AG04450 (cell line): ENCODE results near the gene FSTL5. TPM values are rescaled to one million over a fixed set of nuclear protein-coding genes. Genes with fewer than 3 reads are reported as not detected.

ENCODE experiments used
- CTCF ChIA-PET: fragments of 300-600, 350-600 bp; formaldehyde crosslinking; extraction: SDS; loops from one replicate; lab custom pipeline; 2022; ENCODE audit warnings: antibody characterized with exemption, inconsistent platforms; lab: Charles Lee
- POLR2A ChIA-PET: fragments of 350-600 bp; formaldehyde crosslinking; extraction: SDS; loops from one replicate; lab custom pipeline; 2021; ENCODE audit warnings: antibody characterized with exemption, inconsistent platforms; lab: Yijun Ruan, JAX
- DNase-seq: peaks from one replicate; pipeline ENCODE4 v3.0.0-alpha.2; 2011; ENCODE audit warnings: low read depth, low spot score
- H3K27ac ChIP-seq: one replicate; pipeline ENCODE4 v1.5.1; 2012; ENCODE audit warnings: low read depth, low read length, control low read depth
- H3K27me3 ChIP-seq: one replicate; pipeline ENCODE4 v1.6.0; 2012; ENCODE audit warnings: low read length; ENCODE audit not compliant: control insufficient read depth, insufficient read depth
- H3K4me3 ChIP-seq: 2 replicates; pipeline ENCODE4 v1.5.1; 2011; ENCODE audit warnings: mild to moderate bottlenecking, low read depth, low read length, control low read depth
- H3K9me3 ChIP-seq: 2 replicates; pipeline ENCODE4 v1.5.1; 2012; ENCODE audit warnings: low read length; ENCODE audit not compliant: control insufficient read depth, insufficient read depth
- polyA plus RNA-seq: library from polyadenylated mRNA; depleted of rRNA; stranded (reverse); fragments of >200 nt; gene quantifications from 2 replicates; pipeline ENCODE4 v1.2.3, GENCODE V29; 2011
- TF ChIP-seq, protein P1 (sequence below): IDR thresholded peaks from 2 replicates; pipeline ENCODE4 v1.5.1; 2011; ENCODE audit warnings: low read depth, low read length, control low read depth, inconsistent platforms

FSTL5 gene
- polyA plus RNA-seq, 1 experiment = not detected

DNA sequence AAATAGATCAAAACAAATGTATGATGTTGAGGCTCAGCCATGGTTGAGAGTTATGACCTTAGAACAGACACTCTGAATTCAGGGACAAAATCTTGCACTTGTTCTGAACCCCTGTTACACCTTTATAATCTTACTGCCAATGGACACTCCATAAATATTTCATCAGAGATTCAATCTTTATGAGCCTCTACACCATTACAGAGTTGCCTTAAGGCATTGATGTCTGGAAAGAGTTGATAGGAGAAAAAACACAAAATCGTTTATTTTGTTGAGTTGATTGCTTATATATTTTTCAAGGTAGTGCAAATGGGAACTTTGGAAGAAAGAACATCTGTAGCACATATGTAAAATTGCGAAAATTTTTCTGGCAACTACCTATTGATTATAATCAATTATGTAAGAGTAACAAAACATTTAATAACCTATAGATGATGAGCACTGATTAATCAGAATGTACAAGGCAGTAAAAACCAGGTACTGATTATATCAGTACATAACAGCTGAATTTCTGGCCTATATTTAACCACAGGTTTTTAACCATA is 568.5 kb downstream of the FSTL5 start:
- CTCF ChIA-PET = no interaction called here
- Histone ChIP-seq H3K9me3 (no peaks in the 10 kb centered on the region), H3K4me3 (no peak overlapping the region), H3K27ac (no peak overlapping the region), H3K27me3 (no peaks in the 10 kb centered on the region)
- TF ChIP-seq, protein P1, sequence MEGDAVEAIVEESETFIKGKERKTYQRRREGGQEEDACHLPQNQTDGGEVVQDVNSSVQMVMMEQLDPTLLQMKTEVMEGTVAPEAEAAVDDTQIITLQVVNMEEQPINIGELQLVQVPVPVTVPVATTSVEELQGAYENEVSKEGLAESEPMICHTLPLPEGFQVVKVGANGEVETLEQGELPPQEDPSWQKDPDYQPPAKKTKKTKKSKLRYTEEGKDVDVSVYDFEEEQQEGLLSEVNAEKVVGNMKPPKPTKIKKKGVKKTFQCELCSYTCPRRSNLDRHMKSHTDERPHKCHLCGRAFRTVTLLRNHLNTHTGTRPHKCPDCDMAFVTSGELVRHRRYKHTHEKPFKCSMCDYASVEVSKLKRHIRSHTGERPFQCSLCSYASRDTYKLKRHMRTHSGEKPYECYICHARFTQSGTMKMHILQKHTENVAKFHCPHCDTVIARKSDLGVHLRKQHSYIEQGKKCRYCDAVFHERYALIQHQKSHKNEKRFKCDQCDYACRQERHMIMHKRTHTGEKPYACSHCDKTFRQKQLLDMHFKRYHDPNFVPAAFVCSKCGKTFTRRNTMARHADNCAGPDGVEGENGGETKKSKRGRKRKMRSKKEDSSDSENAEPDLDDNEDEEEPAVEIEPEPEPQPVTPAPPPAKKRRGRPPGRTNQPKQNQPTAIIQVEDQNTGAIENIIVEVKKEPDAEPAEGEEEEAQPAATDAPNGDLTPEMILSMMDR = no peak
- POLR2A ChIA-PET = no interaction called here
- DNase-seq = no peak

GRCh38 chr4:161585011-161585410 is 578.8 kb downstream of the FSTL5 start:
- Histone ChIP-seq H3K27me3 (no peaks in the 10 kb centered on the region), H3K9me3 (no peaks in the 10 kb centered on the region), H3K4me3 (no peak overlapping the region), H3K27ac (no peak overlapping the region)
- CTCF ChIA-PET = no interaction called here
- DNase-seq = no peak
- POLR2A ChIA-PET = no interaction called here
- TF ChIP-seq, protein P1 = no peak

DNA sequence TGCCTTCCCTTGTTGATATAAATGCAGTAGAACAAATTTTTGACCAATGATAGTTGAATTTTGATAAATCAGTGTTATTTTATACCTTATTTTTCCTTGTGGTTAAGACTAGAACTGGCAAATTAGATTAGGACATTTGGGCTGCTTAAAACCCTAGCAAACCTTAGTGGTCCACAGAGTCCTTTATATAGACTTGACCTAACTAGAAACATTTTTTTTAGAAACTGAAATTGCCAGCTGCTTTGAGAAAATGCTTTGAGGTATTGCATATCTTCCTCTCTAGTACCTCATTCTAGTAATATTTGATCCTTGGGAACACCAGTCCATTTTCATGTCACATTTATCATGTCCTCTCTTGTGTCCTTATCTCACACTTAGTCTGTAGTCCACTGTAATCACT is 580.3 kb downstream of the FSTL5 start:
- TF ChIP-seq, protein P1 = no peak
- Histone ChIP-seq H3K9me3 (no peaks in the 10 kb centered on the region), H3K27ac (no peak overlapping the region), H3K27me3 (no peaks in the 10 kb centered on the region), H3K4me3 (no peak overlapping the region)
- ChIA-PET POLR2A (no interaction called here), CTCF (no interaction called here)
- DNase-seq = no peak

DNA sequence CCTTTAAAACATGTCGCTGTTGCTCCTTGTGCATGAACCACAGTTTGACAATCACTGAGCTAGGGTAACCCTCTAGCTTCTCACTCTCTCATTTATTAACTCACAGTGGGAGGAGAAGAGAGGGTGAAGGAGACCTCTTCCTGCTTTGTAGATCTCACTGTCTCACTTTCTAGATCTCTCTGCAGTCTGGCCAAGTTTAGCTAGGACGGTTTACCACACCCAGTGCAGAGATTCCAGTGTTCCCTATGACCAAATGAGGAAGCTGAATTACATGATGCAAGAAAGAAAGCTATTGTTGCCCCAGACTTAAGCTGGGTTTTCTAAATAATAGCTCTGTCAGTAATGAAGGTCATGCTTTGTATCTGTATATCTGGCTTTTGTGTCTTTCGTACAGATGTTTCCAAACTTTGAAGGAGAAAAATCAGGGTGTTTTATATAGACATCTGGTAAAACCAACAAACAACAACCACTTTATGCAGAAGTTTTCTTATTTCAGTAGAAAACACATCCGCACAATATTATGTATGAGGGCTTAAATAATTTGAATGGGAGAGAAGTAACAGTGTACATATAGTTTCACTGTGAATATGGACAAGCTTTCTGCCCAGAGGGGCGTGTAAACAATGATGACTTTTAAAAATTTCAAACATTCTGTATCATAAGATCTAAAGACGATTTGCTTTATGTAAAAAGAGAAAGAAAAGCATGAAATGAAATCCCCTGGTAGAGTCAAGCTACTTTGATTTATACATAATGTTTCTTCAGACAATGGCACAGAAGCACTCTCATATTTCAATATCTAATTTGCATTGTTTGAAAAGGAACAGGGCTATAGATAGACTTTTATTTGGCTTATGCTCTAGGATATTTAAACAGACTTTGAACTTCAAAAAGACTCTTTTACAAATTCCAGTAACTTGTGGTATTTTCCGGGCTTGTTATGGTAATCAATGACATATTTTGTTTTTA is 582.3 kb downstream of the FSTL5 start:
- no peak for DNase-seq
- POLR2A ChIA-PET = no interaction called here
- H3K27ac ChIP-seq = no peak overlapping the region

More for the DNA sequence above, 582.3 kb downstream of the FSTL5 start:
- no peaks in the 10 kb centered on the region for H3K9me3 ChIP-seq
- H3K4me3 ChIP-seq = no peak overlapping the region
- CTCF ChIA-PET = no interaction called here
- TF ChIP-seq, protein P1 = no peak
- no peaks in the 10 kb centered on the region for H3K27me3 ChIP-seq
